GM21723 (cell line): Measurements from ENCODE around the gene ALPG.

Experiments used
- ATAC-seq: cut with Tn5 transposase; IDR thresholded peaks from one replicate; pipeline ENCODE4 v1.9.1; 2021; ENCODE audit warnings: mild to moderate bottlenecking, moderate library complexity; ENCODE audit not compliant: unreplicated experiment

Gene ALPG

DNA sequence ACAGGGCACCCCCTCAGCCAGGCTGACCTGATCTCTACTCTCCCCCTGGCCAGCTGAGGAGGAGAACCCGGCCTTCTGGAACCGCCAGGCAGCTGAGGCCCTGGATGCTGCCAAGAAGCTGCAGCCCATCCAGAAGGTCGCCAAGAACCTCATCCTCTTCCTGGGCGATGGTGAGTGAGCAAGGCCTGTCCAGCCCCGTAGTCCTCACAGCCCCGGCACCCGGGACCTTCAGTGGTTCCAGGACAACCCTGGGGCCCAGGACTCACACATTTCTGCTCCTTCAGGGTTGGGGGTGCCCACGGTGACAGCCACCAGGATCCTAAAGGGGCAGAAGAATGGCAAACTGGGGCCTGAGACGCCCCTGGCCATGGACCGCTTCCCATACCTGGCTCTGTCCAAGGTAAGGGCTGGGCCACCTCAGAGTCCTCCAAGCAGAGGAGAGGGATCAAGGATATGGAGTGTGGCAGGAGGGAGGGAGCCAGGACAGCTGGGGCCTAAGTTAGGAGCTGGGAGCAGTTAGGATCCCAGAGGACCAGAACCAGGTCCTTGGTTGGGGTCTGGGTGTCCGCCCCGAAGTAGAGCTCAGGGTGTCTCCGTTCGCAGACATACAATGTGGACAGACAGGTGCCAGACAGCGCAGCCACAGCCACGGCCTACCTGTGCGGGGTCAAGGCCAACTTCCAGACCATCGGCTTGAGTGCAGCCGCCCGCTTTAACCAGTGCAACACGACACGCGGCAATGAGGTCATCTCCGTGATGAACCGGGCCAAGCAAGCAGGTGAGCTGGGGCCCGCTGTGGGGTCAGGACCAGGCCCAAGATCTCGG lies 49.9 kb downstream of the ALPG start:
- ATAC-seq: no peak

DNA sequence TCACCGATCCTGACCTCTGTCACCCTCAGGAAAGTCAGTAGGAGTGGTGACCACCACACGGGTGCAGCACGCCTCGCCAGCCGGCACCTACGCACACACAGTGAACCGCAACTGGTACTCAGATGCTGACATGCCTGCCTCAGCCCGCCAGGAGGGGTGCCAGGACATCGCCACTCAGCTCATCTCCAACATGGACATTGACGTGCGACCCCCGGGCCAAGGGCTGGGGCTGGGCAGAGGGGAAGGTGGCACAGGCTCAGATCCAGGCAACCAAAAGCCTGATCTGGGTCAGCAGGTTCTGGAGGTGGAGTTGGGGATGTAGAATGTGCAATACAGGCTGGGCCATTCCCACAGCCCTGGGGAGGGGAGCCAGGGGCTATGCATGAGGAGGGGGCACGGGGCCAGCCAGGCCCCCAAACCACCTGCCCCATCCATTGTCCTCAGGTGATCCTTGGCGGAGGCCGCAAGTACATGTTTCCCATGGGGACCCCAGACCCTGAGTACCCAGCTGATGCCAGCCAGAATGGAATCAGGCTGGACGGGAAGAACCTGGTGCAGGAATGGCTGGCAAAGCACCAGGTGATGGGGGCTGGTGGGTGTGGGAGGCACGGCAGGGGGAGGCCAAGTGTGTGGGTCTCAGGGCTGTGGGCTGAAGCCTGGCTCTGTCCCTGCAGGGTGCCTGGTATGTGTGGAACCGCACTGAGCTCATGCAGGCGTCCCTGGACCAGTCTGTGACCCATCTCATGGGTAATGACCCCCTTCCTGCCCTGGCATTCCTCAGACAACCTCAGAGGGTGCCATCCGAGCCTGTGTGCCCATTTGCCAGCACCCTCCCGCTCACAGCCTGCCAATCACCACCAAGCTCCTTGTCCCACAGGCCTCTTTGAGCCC lies 50.7 kb downstream of the ALPG start:
- ATAC-seq: no peak

DNA sequence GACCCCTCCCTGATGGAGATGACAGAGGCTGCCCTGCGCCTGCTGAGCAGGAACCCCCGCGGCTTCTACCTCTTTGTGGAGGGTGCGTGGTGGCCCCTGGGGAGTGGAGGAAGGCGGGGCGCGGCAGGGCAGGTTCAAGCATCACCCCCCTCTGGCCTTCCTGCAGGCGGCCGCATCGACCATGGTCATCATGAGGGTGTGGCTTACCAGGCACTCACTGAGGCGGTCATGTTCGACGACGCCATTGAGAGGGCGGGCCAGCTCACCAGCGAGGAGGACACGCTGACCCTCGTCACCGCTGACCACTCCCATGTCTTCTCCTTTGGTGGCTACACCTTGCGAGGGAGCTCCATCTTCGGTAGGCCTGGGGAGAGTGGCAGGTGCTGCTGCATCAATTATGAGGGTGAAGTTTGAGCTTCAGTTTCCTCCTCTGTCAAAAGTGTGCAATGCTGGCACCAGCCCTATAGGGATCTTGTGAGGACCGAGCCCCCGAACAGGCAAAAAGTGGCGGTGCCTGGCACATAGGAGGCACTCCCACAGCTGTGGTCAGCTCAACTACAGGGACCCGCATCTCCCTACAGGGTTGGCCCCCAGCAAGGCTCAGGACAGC lies 51.5 kb downstream of the ALPG start:
- ATAC-seq: no peak

DNA sequence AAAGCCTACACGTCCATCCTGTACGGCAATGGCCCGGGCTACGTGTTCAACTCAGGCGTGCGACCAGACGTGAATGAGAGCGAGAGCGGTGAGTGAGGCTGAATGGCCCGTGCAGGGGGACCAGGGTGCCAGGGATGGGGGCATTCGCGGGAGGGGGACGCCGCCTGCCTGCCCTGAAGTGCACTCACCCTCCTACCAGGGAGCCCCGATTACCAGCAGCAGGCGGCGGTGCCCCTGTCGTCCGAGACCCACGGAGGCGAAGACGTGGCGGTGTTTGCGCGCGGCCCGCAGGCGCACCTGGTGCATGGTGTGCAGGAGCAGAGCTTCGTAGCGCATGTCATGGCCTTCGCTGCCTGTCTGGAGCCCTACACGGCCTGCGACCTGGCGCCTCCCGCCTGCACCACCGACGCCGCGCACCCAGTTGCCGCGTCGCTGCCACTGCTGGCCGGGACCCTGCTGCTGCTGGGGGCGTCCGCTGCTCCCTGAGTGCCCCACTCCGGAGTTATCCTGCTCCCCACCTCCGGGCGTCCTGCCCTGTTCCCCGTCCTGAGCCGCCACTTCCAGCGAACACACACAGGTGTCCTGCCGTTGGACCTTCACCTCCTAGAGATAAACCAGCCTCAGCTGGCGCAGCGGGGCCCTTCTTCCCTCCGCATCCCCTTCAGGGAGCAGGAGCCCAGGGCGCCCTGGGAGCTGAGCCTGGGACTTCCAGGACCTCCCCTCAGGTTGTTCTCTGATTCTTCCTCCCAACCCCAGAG lies 52.2 kb downstream of the ALPG start:
- ATAC-seq: no peak

DNA sequence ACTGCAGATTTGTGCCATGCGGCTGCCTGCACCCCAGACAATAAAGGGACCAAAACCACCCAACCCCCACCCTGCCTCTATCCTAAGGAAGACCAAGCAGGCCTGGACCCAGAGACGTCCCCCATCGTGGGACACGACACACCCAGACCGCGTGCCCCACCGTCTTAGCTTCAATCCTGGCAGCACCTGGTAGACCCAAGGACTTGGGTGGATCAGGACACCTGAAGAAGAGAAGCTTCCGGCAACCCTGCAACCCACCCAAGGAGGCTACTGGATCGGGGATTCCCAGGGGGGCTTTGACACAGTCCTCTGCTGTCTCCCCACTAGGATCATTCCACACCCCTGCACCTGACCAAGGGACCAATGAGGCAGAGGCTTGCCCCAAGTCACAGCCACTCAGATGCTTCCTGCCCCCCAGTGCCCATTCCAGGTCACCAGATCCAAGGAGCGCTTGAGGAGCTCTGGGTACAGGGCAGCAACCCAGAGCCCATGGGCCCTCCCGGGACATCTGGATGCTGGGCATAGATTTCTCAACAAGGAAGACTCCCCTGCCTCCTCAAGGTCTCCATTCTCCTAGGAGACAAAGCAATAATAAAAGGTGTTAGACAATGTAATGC lies 52.9 kb downstream of the ALPG start:
- ATAC-seq: no peak

DNA sequence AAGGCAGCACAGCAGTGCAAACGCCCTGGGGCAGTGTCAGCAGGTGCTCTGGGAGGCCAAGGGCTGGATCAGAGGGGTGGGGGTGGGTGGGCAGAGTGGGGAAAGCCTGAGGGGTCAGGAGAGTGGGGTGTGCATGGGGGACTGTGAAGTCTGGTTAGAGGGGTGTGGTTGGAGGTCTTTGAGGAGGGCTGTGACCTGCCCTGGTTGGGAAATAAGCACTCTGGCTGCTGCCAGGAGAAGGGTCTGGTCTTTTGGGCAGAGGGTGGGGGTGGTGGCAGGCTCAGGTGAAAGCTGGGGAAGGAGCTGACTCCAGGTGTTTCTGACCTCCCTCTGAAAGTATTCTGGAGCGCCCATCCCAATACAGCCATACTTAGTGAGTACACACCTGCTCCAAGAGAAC lies 53.5 kb downstream of the ALPG start:
- no peak for ATAC-seq
